ENCODE measurements around the gene HAUS8.

GRCh38 chr19:17080440-17080801, 5.2 kb upstream of the HAUS8 start:
- TF ChIP-seq POLR2A (IDR thresholded peaks at IDR 0.05; ENCODE audit: low read depth, low read length) (no peak), POLR2AphosphoS5 (IDR thresholded peaks at IDR 0.05; ENCODE audit: low read depth, low read length) (no peak), SPI1 (IDR thresholded peaks at IDR 0.05; ENCODE audit: low read depth, low read length) (no peak), TAF1 (IDR thresholded peaks at IDR 0.05; ENCODE audit: low read depth, low read length) (no peak), PAX5 (IDR thresholded peaks at IDR 0.05; ENCODE audit: insufficient read depth, low read length, severe bottlenecking) (no peak), POU2F2 (IDR thresholded peaks at IDR 0.05; ENCODE audit: low read depth, low read length) (no peak)
